H1 (cell line): Measurements from ENCODE around the gene TRIM14. TPM values are rescaled to one million over a fixed set of nuclear protein-coding genes. Genes with fewer than 3 reads are reported as not detected.

Source experiments
- CTCF ChIA-PET: fragments of 300-600 bp; sonication (Branson Sonifier 250); formaldehyde crosslinking; loops from one replicate; lab custom pipeline; 2021; ENCODE audit not compliant: partially characterized antibody; lab: Charles Lee
- POLR2A ChIA-PET: fragments of 300-600 bp; sonication (Branson Sonifier 250); formaldehyde crosslinking; loops from one replicate; lab custom pipeline; 2021; ENCODE audit warnings: inconsistent platforms; ENCODE audit not compliant: partially characterized antibody; lab: Charles Lee
- DNase-seq, 2 experiments: peaks; one replicate each; pipeline versions ENCODE4 v3.0.0 to v3.0.0-alpha.2; 2010 to 2022; ENCODE audit warnings: low spot score in 2 of 2, low read depth in 1 of 2, mixed read lengths in 1 of 2
- FAIRE-seq: peaks from 2 replicates; lab custom pipeline; 2011; peaks lifted over from hg19 to GRCh38; lab: Jason Lieb, UNC
- H2AFZ ChIP-seq: 2 replicates; pipeline ENCODE4 v1.8.1; 2012; ENCODE audit warnings: low read length, inconsistent platforms
- H2AK5ac ChIP-seq: 2 replicates; pipeline ENCODE4 v1.6.1; 2013; ENCODE audit warnings: low read depth, low read length
- H2BK120ac ChIP-seq: replicated peaks from 2 replicates; pipeline ENCODE3; 2013; ENCODE audit warnings: low read depth, low read length, inconsistent platforms
- H2BK12ac ChIP-seq: 2 replicates; pipeline ENCODE4 v1.6.1; 2013; ENCODE audit warnings: low read depth, low read length
- H2BK15ac ChIP-seq: 2 replicates; pipeline ENCODE4 v1.6.1; 2013; ENCODE audit warnings: low read length
- H2BK20ac ChIP-seq: 2 replicates; pipeline ENCODE4 v1.6.1; 2013; ENCODE audit warnings: low read length
- H2BK5ac ChIP-seq: 2 replicates; pipeline ENCODE4 v1.6.1; 2013; ENCODE audit warnings: low read depth, low read length
- H3K14ac ChIP-seq: 2 replicates; pipeline ENCODE4 v1.6.1; 2013; ENCODE audit warnings: inconsistent platforms; ENCODE audit not compliant: insufficient read length
- H3K18ac ChIP-seq: 2 replicates; pipeline ENCODE4 v1.6.1; 2013; ENCODE audit warnings: low read length; ENCODE audit errors: extremely low read depth
- H3K23ac ChIP-seq: 2 replicates; pipeline ENCODE4 v1.6.1; 2013; ENCODE audit warnings: inconsistent platforms; ENCODE audit not compliant: insufficient read length
- H3K23me2 ChIP-seq: 2 replicates; pipeline ENCODE4 v1.6.1; 2013; ENCODE audit warnings: low read depth, low read length
- H3K27ac ChIP-seq: 2 replicates; pipeline ENCODE4 v1.6.1; 2011; ENCODE audit warnings: low read depth, low read length, inconsistent platforms
- H3K27me3 ChIP-seq, 4 experiments: replicated peaks in 1 of 4; 1 replicate in 1 of 4; 2 replicates in 3 of 4; pipeline versions ENCODE4 v1.6.1 to v1.8.1; 2011 to 2013; ENCODE audit warnings: low read length in 3 of 4, mild to moderate bottlenecking in 3 of 4, inconsistent platforms in 2 of 4, mixed read lengths in 2 of 4, moderate library complexity in 1 of 4; ENCODE audit not compliant: control insufficient read depth in 3 of 4, insufficient read depth in 3 of 4; ENCODE audit errors: extremely low read depth in 1 of 4
- H3K36me3 ChIP-seq, 4 experiments: 2 replicates each; pipeline versions ENCODE4 v1.6.1 to v1.8.1; 2011 to 2013; ENCODE audit warnings: mild to moderate bottlenecking in 4 of 4, low read length in 3 of 4, moderate library complexity in 2 of 4, control low read depth in 1 of 4, inconsistent platforms in 1 of 4; ENCODE audit not compliant: insufficient read depth in 4 of 4, control insufficient read depth in 2 of 4
- H3K4ac ChIP-seq: replicated peaks from 2 replicates; pipeline ENCODE3; 2013; ENCODE audit warnings: low read length, low read depth, mixed read lengths, inconsistent platforms; ENCODE audit not compliant: insufficient read length
- H3K4me1 ChIP-seq, 4 experiments: replicated peaks in 1 of 4; 1 replicate in 1 of 4; 2 replicates in 3 of 4; pipeline versions ENCODE4 v1.6.1 to v1.8.1; 2011 to 2013; ENCODE audit warnings: low read length in 3 of 4, inconsistent platforms in 2 of 4, mixed read lengths in 1 of 4; ENCODE audit not compliant: insufficient read depth in 4 of 4, control insufficient read depth in 3 of 4
- H3K4me2 ChIP-seq, 2 experiments: 2 replicates each; pipeline versions ENCODE4 v1.6.1 to v1.8.1; 2011 to 2013; ENCODE audit warnings: low read depth in 2 of 2, low read length in 2 of 2, control low read depth in 1 of 2, inconsistent platforms in 1 of 2, mild to moderate bottlenecking in 1 of 2; ENCODE audit not compliant: insufficient read depth in 1 of 2
- H3K4me3 ChIP-seq, 4 experiments: fragments of 200-600, 300-600 bp in 1 of 4; sonication (generic), shearing (Covaris generic), sonication (Bioruptor Twin) in 1 of 4; 2 replicates each; pipeline versions ENCODE4 v1.5.1 to v1.8.1; 2011 to 2016; ENCODE audit warnings: low read length in 4 of 4, low read depth in 3 of 4, control low read depth in 2 of 4, inconsistent platforms in 2 of 4, mild to moderate bottlenecking in 2 of 4, mixed read lengths in 1 of 4, moderate library complexity in 1 of 4; ENCODE audit not compliant: insufficient read depth in 2 of 4; ENCODE audit errors: extremely low read depth in 1 of 4
- H3K56ac ChIP-seq: replicated peaks from 2 replicates; pipeline ENCODE3; 2013; ENCODE audit warnings: low read depth, mild to moderate bottlenecking, mixed read lengths, low read length, inconsistent platforms; ENCODE audit not compliant: insufficient read length
- H3K79me1 ChIP-seq: 2 replicates; pipeline ENCODE4 v1.6.1; 2013; ENCODE audit warnings: low read depth, low read length, control low read depth
- H3K79me2 ChIP-seq, 2 experiments: 2 replicates each; pipeline versions ENCODE4 v1.6.1 to v1.8.1; 2012 to 2013; ENCODE audit warnings: low read length in 2 of 2, mild to moderate bottlenecking in 2 of 2, inconsistent platforms in 1 of 2; ENCODE audit not compliant: insufficient read depth in 2 of 2, control insufficient read depth in 1 of 2
- H3K9ac ChIP-seq, 4 experiments: replicated peaks in 1 of 4; 1 replicate in 1 of 4; 2 replicates in 3 of 4; pipeline versions ENCODE4 v1.6.1 to v1.8.1; 2011 to 2013; ENCODE audit warnings: low read depth in 3 of 4, low read length in 3 of 4, control low read depth in 2 of 4, mild to moderate bottlenecking in 2 of 4, moderate library complexity in 2 of 4, inconsistent platforms in 1 of 4; ENCODE audit errors: extremely low read depth in 1 of 4
- H3K9me3 ChIP-seq, 2 experiments: 2 replicates each; pipeline versions ENCODE4 v1.6.1 to v1.8.1; 2012 to 2013; ENCODE audit warnings: mild to moderate bottlenecking in 2 of 2, moderate library complexity in 2 of 2, control low read depth in 1 of 2, inconsistent platforms in 1 of 2, low read depth in 1 of 2, low read length in 1 of 2, mixed read lengths in 1 of 2; ENCODE audit not compliant: insufficient read depth in 2 of 2
- H4K20me1 ChIP-seq, 2 experiments: replicated peaks in 1 of 2; 2 replicates each; pipeline versions ENCODE3 to v1.8.1; 2011 to 2013; ENCODE audit warnings: inconsistent platforms in 2 of 2, low read length in 2 of 2, mild to moderate bottlenecking in 1 of 2; ENCODE audit not compliant: insufficient read depth in 2 of 2, control insufficient read depth in 1 of 2
- H4K5ac ChIP-seq: 2 replicates; pipeline ENCODE4 v1.6.1; 2013; ENCODE audit warnings: low read length, low read depth, mixed read lengths, inconsistent platforms; ENCODE audit not compliant: insufficient read length
- H4K8ac ChIP-seq: 2 replicates; pipeline ENCODE4 v1.8.0; 2013; ENCODE audit warnings: mild to moderate bottlenecking, moderate library complexity, low read length, inconsistent platforms; ENCODE audit not compliant: insufficient read depth; ENCODE audit errors: extremely low read depth
- H4K91ac ChIP-seq: replicated peaks from 2 replicates; pipeline ENCODE3; 2013; ENCODE audit warnings: low read length, mixed read lengths, inconsistent platforms; ENCODE audit not compliant: insufficient read length
- ASH2L ChIP-seq: fragments of 200-600, 300-600 bp; sonication (generic); IDR thresholded peaks from one replicate; pipeline ENCODE4 v1.7.1; 2017; ENCODE audit warnings: low read length
- BACH1 ChIP-seq: IDR thresholded peaks from 2 replicates; pipeline ENCODE4 v1.6.1; 2012; ENCODE audit warnings: low read length, improper control_type of control experiment
- CTBP2 ChIP-seq: IDR thresholded peaks from 2 replicates; pipeline ENCODE4 v1.7.0; 2011; ENCODE audit warnings: borderline replicate concordance, mild to moderate bottlenecking, moderate library complexity, mixed read lengths, low read length; ENCODE audit not compliant: insufficient read depth, insufficient read length
- GTF2F1 ChIP-seq: IDR thresholded peaks from 2 replicates; pipeline ENCODE4 v1.6.1; 2012; ENCODE audit warnings: low read depth, low read length, improper control_type of control experiment, borderline replicate concordance
- JUN ChIP-seq: IDR thresholded peaks from 2 replicates; pipeline ENCODE4 v1.6.1; 2011; ENCODE audit warnings: low read depth, mild to moderate bottlenecking, improper control_type of control experiment, low read length
- NANOG ChIP-seq: IDR thresholded peaks from 2 replicates; pipeline ENCODE4 v1.6.1; 2011; ENCODE audit warnings: low read length, low read depth, mild to moderate bottlenecking, inconsistent platforms; ENCODE audit not compliant: insufficient read depth, poor library complexity, severe bottlenecking
- SIN3A ChIP-seq, 2 experiments: IDR thresholded peaks in 1 of 2; conservative IDR thresholded peaks in 1 of 2; 2 replicates each; pipeline ENCODE4 v1.6.1; 2011 to 2012; ENCODE audit warnings: low read length in 2 of 2, improper control_type of control experiment in 1 of 2, low read depth in 1 of 2, mild to moderate bottlenecking in 1 of 2
- SP4 ChIP-seq: IDR thresholded peaks from 2 replicates; pipeline ENCODE4 v1.6.1; 2012; ENCODE audit warnings: low read length, inconsistent platforms
- WGBS, 2 experiments: shearing (Covaris generic) in 1 of 2; methylation state at CpG; one replicate each; pipeline versions ENCODE4 v1.1.6 to v1.1.7; 2013 to 2015; ENCODE audit warnings: low lambda C conversion rate in 2 of 2, mixed read lengths in 2 of 2, inconsistent platforms in 1 of 2, low coverage in 1 of 2, missing lambda C conversion rate in 1 of 2; ENCODE audit not compliant: insufficient replicate concordance in 2 of 2, insufficient coverage in 1 of 2, insufficient read length in 1 of 2; ENCODE audit errors: extremely low coverage in 1 of 2, missing lambda C conversion rate in 1 of 2; 5-methylcytosine and 5-hydroxymethylcytosine counted together
- polyA plus RNA-seq, 7 experiments: library from polyadenylated mRNA; depleted of rRNA in 3 of 7; stranded (reverse) in 5 of 7; unstranded in 2 of 7; fragments of >200 nt in 5 of 7; fragments of 200-250 nt in 2 of 7; gene quantifications; 1 replicate in 5 of 7; 2 replicates in 1 of 7; 4 replicates in 1 of 7; pipeline versions ENCODE4 v1.2.1 to v1.2.3, GENCODE V29; 2011 to 2013; ENCODE audit warnings: missing spikeins in 2 of 7, mixed read lengths in 2 of 7
- total RNA-seq: library from RNA; stranded (reverse); fragmentation: NEBNext Ultra II Directional; extraction: Animal tissue kit (Norgen Biotek cat#: 25700); gene quantifications from 2 replicates; pipeline ENCODE4 v1.2.1, GENCODE V29; 2021

Gene TRIM14
- total and polyA plus RNA-seq, 2 of the 8 experiments (the other 6 are each of a cell fraction or from before 2014, with no cell fraction given): 9.2 to 19.4 TPM

DNA sequence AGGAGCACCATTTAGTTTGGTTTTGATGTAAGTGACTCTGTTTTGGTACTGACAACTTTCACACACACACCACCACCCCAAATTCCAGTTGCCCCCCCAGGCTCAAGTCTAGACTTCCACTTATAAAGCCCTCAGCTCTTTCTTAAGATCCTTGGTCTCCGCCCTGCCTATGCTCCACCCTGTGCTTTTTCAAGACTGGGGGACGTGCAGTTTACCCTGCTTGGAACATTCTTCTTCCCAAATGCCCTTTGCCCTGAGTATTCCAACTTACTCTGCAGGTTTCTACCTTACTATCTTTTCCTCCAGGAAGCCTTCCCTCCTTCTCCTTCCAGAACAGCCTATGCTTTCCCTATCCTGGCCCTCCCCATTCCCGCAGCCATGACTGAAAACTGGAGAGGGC lies 1.5 kb upstream of the TRIM14 start:
- 89% methylated on average over 3 of the region's 3 CpGs; no CpG with 5 or more reads in 1 of the 2 experiments for WGBS, 2 experiments
- no peak overlapping the region for H2BK5ac ChIP-seq
- CTCF ChIA-PET: interaction anchor here (0.8 to 2.9 kb wide), 8 partner anchors 9 to 121 kb away, joined by 3 to 15 read pairs (median 4); no protein-coding TSS in a partner anchor

More for the DNA sequence above, 1.5 kb upstream of the TRIM14 start:
- H4K8ac ChIP-seq: no peak overlapping the region
- no peak overlapping the region for H3K18ac ChIP-seq
- DNase-seq (no peak), FAIRE-seq (no peak)
- H3K4me3 ChIP-seq: no peak overlapping the region
- no peak overlapping the region for H3K4me2 ChIP-seq
- H3K79me2 ChIP-seq: no peaks in the 10 kb centered on the region
- no peak overlapping the region for H2BK15ac ChIP-seq
- no peak overlapping the region for H3K27ac ChIP-seq
- no peaks in the 10 kb centered on the region for H4K20me1 ChIP-seq
- peaks cover 0 to 8% (median 3%) of the 10 kb centered on the region in 4 experiments; a peak in 4 of 7 replicates for H3K4me1 ChIP-seq
- H2AFZ ChIP-seq: no peak overlapping the region
- no peak overlapping the region for H2AK5ac ChIP-seq
- no peak overlapping the region for H3K14ac ChIP-seq
- no peaks in the 10 kb centered on the region for H3K79me1 ChIP-seq
- H2BK20ac ChIP-seq: no peak overlapping the region
- 0 out of 2 replicates have a peak overlapping the region, but pooled peaks have one; percentile 23 for H2BK12ac ChIP-seq
- no peaks in the 10 kb centered on the region; a peak in 2 of 8 replicates for H3K36me3 ChIP-seq
- H3K23me2 ChIP-seq: peaks cover 7% of the 10 kb centered on the region; the same call in 1 of the 2 replicates
- H3K23ac ChIP-seq: no peak overlapping the region
- no peaks in the 10 kb centered on the region; a peak in 1 of 4 replicates for H3K9me3 ChIP-seq
- no peak overlapping the region for H2BK120ac ChIP-seq
- H4K5ac ChIP-seq: no peak overlapping the region
- no peak for TF ChIP-seq SIN3A (conservative IDR thresholded peaks at IDR 0.05 in 1 of 2, IDR thresholded peaks at IDR 0.05 in 1 of 2; ENCODE audit: low read depth in 1 of 2, low read length in 2 of 2)
- TF ChIP-seq ASH2L: no peak
- TF ChIP-seq NANOG: no peak
- TF ChIP-seq BACH1: no peak
- no peak for TF ChIP-seq SP4
- TF ChIP-seq JUN: no peak
- no peak for TF ChIP-seq GTF2F1
- no peak for TF ChIP-seq CTBP2
- H3K27me3 ChIP-seq: no peaks in the 10 kb centered on the region; a peak in 1 of 7 replicates
- H3K9ac ChIP-seq: no peak overlapping the region
- POLR2A ChIA-PET: interaction anchor here (1.4 kb wide), 1 partner anchor 10 kb away, joined by 4 read pairs; no protein-coding TSS in a partner anchor
- H3K4ac ChIP-seq: no peak overlapping the region
- no peak overlapping the region for H3K56ac ChIP-seq
- H4K91ac ChIP-seq: no peak overlapping the region
